ENCODE data around the gene CERS6.
"Not testable (repeated sequence)": the region's sequence is repeated elsewhere in the genome, so short reads cannot be mapped to it uniquely, and the experiment has no call there.

The CERS6 gene

DNA sequence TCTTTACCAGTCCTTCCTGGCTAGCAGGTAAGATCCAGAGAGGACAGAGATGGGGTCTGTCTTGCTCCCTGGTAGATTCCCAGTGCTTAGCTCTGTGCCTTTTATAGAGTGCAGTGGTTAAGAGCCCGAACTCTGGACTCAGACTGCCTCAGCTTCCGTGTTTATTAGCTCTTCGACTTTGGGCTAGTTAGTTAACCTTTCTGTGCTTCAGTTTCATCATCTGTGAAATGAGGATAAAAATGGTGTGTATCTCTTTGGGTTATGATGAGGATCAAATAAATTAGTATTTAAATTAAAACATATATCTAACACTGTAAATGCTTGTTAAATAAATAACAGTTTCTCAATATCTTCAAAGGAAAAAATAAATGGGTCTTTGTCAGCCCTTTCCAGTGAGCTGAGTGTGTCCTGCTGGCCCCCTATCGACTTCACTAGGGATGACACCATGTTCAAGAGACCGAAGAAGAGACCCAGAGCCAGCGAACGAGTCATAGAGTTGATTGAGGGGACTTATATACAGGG, 38.2 kb downstream of the CERS6 start:
- peak in 1 of 3 donors; percentile 21 for DNase-seq
- Histone ChIP-seq H3K4me3 (ENCODE audit: control insufficient read depth in 1 of 7, extremely low read depth in 1 of 7, insufficient read depth in 4 of 7, low read depth in 2 of 7, low read length in 6 of 7) (no peak overlapping the region), H3K36me3 (ENCODE audit: control insufficient read depth in 4 of 4, insufficient read depth in 4 of 4, low read length in 3 of 4) (peaks cover 2 to 25% (median 5%) of the 10 kb centered on the region in 4 experiments), H3K4me1 (ENCODE audit: control extremely low read depth in 1 of 4, control insufficient read depth in 4 of 4, insufficient read depth in 4 of 4, low read length in 3 of 4) (peaks cover 11 to 23% (median 15%) of the 10 kb centered on the region in 4 experiments), H3K27me3 (replicated peaks in 2 of 5; ENCODE audit: control insufficient read depth in 4 of 5, insufficient read depth in 5 of 5, low read length in 4 of 5) (no peaks in the 10 kb centered on the region), H3K9me3 (ENCODE audit: control extremely low read depth in 1 of 5, control insufficient read depth in 4 of 5, insufficient read depth in 2 of 5, low read depth in 1 of 5, low read length in 4 of 5) (peaks cover 0 to 7% (median 0%) of the 10 kb centered on the region in 5 experiments), H3K27ac (ENCODE audit: insufficient read depth in 1 of 2, low read depth in 1 of 2, low read length in 2 of 2, poor library complexity in 1 of 2, severe bottlenecking in 2 of 2) (no peak overlapping the region)
- ChIA-PET CTCF (interaction anchor here (0.6 to 1.0 kb wide), 2 partner anchors 146 to 212 kb away, joined by 3 read pairs; no protein-coding TSS in a partner anchor), POLR2A (no interaction called here)
- 93% methylated on average over 5 of the region's 7 CpGs for WGBS (ENCODE audit: insufficient coverage)

DNA sequence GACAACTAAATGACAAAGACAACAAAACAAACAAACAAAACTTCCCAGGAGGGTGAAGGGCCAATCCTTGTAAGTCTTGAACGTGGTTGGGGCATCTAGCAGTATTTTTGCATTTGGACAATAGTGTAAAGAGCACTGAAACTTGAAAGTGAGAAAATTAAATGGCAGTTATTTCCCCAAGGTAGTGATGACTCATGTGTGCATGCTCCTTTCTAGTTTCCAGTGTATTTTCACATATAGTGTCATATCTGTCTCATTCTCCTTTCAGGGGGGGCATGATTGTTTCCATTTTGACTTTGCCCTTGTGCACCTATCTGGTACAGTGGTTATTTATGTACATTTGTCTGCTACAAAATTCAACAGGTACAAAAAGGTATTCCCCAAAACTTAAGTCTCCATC, 39.5 kb downstream of the CERS6 start:
- Histone ChIP-seq H3K4me1 (ENCODE audit: control extremely low read depth in 1 of 4, control insufficient read depth in 4 of 4, insufficient read depth in 4 of 4, low read length in 3 of 4) (peaks cover 3 to 11% (median 6%) of the 10 kb centered on the region in 4 experiments), H3K9me3 (ENCODE audit: control extremely low read depth in 1 of 5, control insufficient read depth in 4 of 5, insufficient read depth in 2 of 5, low read depth in 1 of 5, low read length in 4 of 5) (peaks cover 0 to 15% (median 2%) of the 10 kb centered on the region in 5 experiments), H3K4me3 (ENCODE audit: control insufficient read depth in 1 of 7, extremely low read depth in 1 of 7, insufficient read depth in 4 of 7, low read depth in 2 of 7, low read length in 6 of 7) (no peak overlapping the region), H3K36me3 (ENCODE audit: control insufficient read depth in 4 of 4, insufficient read depth in 4 of 4, low read length in 3 of 4) (peaks cover 2 to 25% (median 5%) of the 10 kb centered on the region in 4 experiments), H3K27me3 (replicated peaks in 2 of 5; ENCODE audit: control insufficient read depth in 4 of 5, insufficient read depth in 5 of 5, low read length in 4 of 5) (no peaks in the 10 kb centered on the region), H3K27ac (ENCODE audit: insufficient read depth in 1 of 2, low read depth in 1 of 2, low read length in 2 of 2, poor library complexity in 1 of 2, severe bottlenecking in 2 of 2) (no peak overlapping the region)
- no CpG with 5 or more reads among the region's 1 CpG for WGBS (ENCODE audit: insufficient coverage)
- POLR2A ChIA-PET = interaction anchor here (0.6 kb wide), 1 partner anchor 29 kb away, joined by 3 read pairs; no protein-coding TSS in a partner anchor
- DNase-seq = no peak
- CTCF ChIA-PET = interaction anchor here (1.3 kb wide), 1 partner anchor 14 kb away, joined by 3 read pairs; no protein-coding TSS in a partner anchor

DNA sequence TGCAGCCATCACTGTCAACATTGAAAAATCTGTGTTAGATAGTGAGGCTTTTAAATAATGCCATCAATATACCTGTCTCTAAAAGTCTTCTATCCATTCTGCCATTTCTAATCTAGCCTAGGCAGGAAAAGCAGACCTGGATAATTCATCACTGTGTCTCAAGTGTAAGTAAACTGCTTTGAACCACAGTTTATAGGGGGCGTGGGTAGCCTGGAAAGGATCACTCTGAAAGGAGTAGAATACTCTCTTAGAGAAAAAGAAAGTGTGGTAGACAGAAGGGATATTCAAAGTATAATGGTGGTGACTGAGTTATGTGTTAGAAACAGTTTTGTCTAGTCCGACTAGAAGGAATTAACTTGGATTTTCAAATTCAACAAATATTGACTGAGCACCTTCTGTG, 40.8 kb downstream of the CERS6 start:
- H3K4me3 ChIP-seq (ENCODE audit: control insufficient read depth in 1 of 7, extremely low read depth in 1 of 7, insufficient read depth in 4 of 7, low read depth in 2 of 7, low read length in 6 of 7) = no peak overlapping the region
- H3K36me3 ChIP-seq (ENCODE audit: control insufficient read depth in 4 of 4, insufficient read depth in 4 of 4, low read length in 3 of 4) = peaks cover 2 to 27% (median 7%) of the 10 kb centered on the region in 4 experiments
- CTCF ChIA-PET = interaction anchor here (1.3 kb wide), 1 partner anchor 15 kb away, joined by 3 read pairs; no protein-coding TSS in a partner anchor
- POLR2A ChIA-PET = interaction anchor here (1.0 kb wide), 1 partner anchor 27 kb away, joined by 3 read pairs; no protein-coding TSS in a partner anchor
- H3K27me3 ChIP-seq (replicated peaks in 2 of 5; ENCODE audit: control insufficient read depth in 4 of 5, insufficient read depth in 5 of 5, low read length in 4 of 5) = no peaks in the 10 kb centered on the region
- H3K27ac ChIP-seq (ENCODE audit: insufficient read depth in 1 of 2, low read depth in 1 of 2, low read length in 2 of 2, poor library complexity in 1 of 2, severe bottlenecking in 2 of 2) = no peak overlapping the region
- peaks cover 0 to 24% (median 2%) of the 10 kb centered on the region in 5 experiments for H3K9me3 ChIP-seq (ENCODE audit: control extremely low read depth in 1 of 5, control insufficient read depth in 4 of 5, insufficient read depth in 2 of 5, low read depth in 1 of 5, low read length in 4 of 5)
- no peaks in the 10 kb centered on the region for H3K4me1 ChIP-seq (ENCODE audit: control extremely low read depth in 1 of 4, control insufficient read depth in 4 of 4, insufficient read depth in 4 of 4, low read length in 3 of 4)
- WGBS (ENCODE audit: insufficient coverage) = 88% methylated on average over 1 of the region's 2 CpGs
- no peak for DNase-seq

DNA sequence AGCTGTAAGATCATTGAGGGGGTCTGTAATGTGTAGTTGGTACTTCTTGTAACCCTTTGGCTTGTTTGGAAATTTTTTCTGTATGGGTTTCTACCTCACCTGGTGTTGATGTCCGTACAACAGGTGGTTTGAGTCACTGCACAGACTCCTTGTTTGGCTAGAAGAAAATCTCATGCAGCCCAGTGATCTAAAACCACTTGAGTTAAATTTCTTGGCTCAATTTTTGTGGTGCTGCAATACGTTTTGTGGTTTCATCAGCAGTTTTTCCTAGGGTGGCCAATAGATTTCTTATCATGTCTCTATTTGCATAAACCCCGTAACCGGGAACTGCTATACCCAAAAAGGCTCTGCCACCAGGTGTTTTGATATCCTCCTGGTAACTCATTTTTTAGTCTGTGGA, 43.4 kb downstream of the CERS6 start:
- no peaks in the 10 kb centered on the region for H3K27me3 ChIP-seq (replicated peaks in 2 of 5; ENCODE audit: control insufficient read depth in 4 of 5, insufficient read depth in 5 of 5, low read length in 4 of 5)
- peaks cover 2 to 24% (median 6%) of the 10 kb centered on the region in 4 experiments for H3K36me3 ChIP-seq (ENCODE audit: control insufficient read depth in 4 of 4, insufficient read depth in 4 of 4, low read length in 3 of 4)
- H3K27ac ChIP-seq (ENCODE audit: insufficient read depth in 1 of 2, low read depth in 1 of 2, low read length in 2 of 2, poor library complexity in 1 of 2, severe bottlenecking in 2 of 2) = no peak overlapping the region
- peak in 1 of 3 donors; percentile 35 for DNase-seq
- 69% methylated on average over 4 of the region's 4 CpGs for WGBS (ENCODE audit: insufficient coverage)
- POLR2A ChIA-PET = no interaction called here
- CTCF ChIA-PET = no interaction called here
- H3K4me1 ChIP-seq (ENCODE audit: control extremely low read depth in 1 of 4, control insufficient read depth in 4 of 4, insufficient read depth in 4 of 4, low read length in 3 of 4) = no peaks in the 10 kb centered on the region
- peaks cover 0 to 30% (median 4%) of the 10 kb centered on the region in 5 experiments for H3K9me3 ChIP-seq (ENCODE audit: control extremely low read depth in 1 of 5, control insufficient read depth in 4 of 5, insufficient read depth in 2 of 5, low read depth in 1 of 5, low read length in 4 of 5)
- H3K4me3 ChIP-seq (ENCODE audit: control insufficient read depth in 1 of 7, extremely low read depth in 1 of 7, insufficient read depth in 4 of 7, low read depth in 2 of 7, low read length in 6 of 7) = no peak overlapping the region

DNA sequence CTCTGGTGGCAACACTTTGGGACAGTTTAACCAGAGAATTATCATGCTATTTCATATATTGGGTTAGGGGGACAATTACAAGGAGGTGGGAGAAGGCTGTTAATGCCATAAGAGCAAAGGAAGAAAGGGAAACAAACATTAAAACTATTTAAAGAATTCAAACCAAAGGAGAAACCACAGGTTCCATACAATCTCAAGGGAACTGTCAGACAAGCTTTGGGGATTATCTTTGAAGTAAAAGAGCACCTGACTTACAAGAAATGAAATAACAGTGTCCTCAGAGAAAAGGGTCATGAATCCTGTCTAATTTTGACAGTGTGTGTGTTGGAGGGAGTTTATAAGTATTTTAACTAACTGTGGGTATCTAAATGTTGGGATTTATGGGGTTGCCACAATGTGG, 44.4 kb downstream of the CERS6 start:
- no peak overlapping the region for H3K4me3 ChIP-seq (ENCODE audit: control insufficient read depth in 1 of 7, extremely low read depth in 1 of 7, insufficient read depth in 4 of 7, low read depth in 2 of 7, low read length in 6 of 7)
- H3K27me3 ChIP-seq (replicated peaks in 2 of 5; ENCODE audit: control insufficient read depth in 4 of 5, insufficient read depth in 5 of 5, low read length in 4 of 5) = no peaks in the 10 kb centered on the region
- ChIA-PET CTCF (no interaction called here), POLR2A (no interaction called here)
- H3K4me1 ChIP-seq (ENCODE audit: control extremely low read depth in 1 of 4, control insufficient read depth in 4 of 4, insufficient read depth in 4 of 4, low read length in 3 of 4) = no peaks in the 10 kb centered on the region
- peaks cover 0 to 14% (median 5%) of the 10 kb centered on the region in 4 experiments for H3K36me3 ChIP-seq (ENCODE audit: control insufficient read depth in 4 of 4, insufficient read depth in 4 of 4, low read length in 3 of 4)
- no peak for DNase-seq
- no peak overlapping the region for H3K27ac ChIP-seq (ENCODE audit: insufficient read depth in 1 of 2, low read depth in 1 of 2, low read length in 2 of 2, poor library complexity in 1 of 2, severe bottlenecking in 2 of 2)
- H3K9me3 ChIP-seq (ENCODE audit: control extremely low read depth in 1 of 5, control insufficient read depth in 4 of 5, insufficient read depth in 2 of 5, low read depth in 1 of 5, low read length in 4 of 5) = peaks cover 0 to 30% (median 4%) of the 10 kb centered on the region in 5 experiments

DNA sequence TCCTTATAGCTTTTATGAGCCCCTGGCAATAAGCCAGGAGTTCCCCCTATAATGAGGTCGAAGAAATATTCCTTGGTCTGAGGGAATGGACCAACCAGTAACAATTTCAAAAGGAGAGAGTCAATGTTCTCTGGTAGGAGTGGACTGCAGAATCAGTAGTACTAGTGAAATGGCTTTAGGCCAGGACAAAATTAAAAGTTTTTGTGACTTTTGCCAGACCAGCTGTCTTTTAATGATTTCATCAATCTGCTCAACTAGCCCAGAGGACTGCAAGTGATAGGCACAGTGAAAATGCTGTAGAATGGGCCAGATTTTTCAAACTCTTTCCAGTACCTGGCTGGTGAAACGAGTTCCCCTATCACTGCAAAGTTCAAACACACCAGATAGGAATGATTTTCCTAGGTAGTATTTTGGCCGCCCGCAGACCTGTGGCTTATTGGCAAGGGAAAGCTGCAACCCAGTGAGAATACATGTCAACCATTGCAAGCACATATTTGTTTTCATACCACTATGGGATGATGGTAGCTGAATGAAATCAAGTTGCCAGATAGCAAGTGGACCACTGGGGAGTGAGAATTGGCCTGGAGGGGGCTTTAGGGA, 45.5 kb downstream of the CERS6 start:
- H3K4me1 ChIP-seq (ENCODE audit: control extremely low read depth in 1 of 4, control insufficient read depth in 4 of 4, insufficient read depth in 4 of 4, low read length in 3 of 4) = no peaks in the 10 kb centered on the region
- H3K9me3 ChIP-seq (ENCODE audit: control extremely low read depth in 1 of 5, control insufficient read depth in 4 of 5, insufficient read depth in 2 of 5, low read depth in 1 of 5, low read length in 4 of 5) = peaks cover 0 to 28% (median 4%) of the 10 kb centered on the region in 5 experiments
- H3K27ac ChIP-seq (ENCODE audit: insufficient read depth in 1 of 2, low read depth in 1 of 2, low read length in 2 of 2, poor library complexity in 1 of 2, severe bottlenecking in 2 of 2) = no peak overlapping the region
- WGBS (ENCODE audit: insufficient coverage) = 100% methylated on average over 2 of the region's 4 CpGs
- H3K4me3 ChIP-seq (ENCODE audit: control insufficient read depth in 1 of 7, extremely low read depth in 1 of 7, insufficient read depth in 4 of 7, low read depth in 2 of 7, low read length in 6 of 7) = no peak overlapping the region
- POLR2A ChIA-PET = no interaction called here
- CTCF ChIA-PET = no interaction called here
- no peak for DNase-seq
- H3K36me3 ChIP-seq (ENCODE audit: control insufficient read depth in 4 of 4, insufficient read depth in 4 of 4, low read length in 3 of 4) = peaks cover 0 to 13% (median 3%) of the 10 kb centered on the region in 4 experiments
- no peaks in the 10 kb centered on the region for H3K27me3 ChIP-seq (replicated peaks in 2 of 5; ENCODE audit: control insufficient read depth in 4 of 5, insufficient read depth in 5 of 5, low read length in 4 of 5)

DNA sequence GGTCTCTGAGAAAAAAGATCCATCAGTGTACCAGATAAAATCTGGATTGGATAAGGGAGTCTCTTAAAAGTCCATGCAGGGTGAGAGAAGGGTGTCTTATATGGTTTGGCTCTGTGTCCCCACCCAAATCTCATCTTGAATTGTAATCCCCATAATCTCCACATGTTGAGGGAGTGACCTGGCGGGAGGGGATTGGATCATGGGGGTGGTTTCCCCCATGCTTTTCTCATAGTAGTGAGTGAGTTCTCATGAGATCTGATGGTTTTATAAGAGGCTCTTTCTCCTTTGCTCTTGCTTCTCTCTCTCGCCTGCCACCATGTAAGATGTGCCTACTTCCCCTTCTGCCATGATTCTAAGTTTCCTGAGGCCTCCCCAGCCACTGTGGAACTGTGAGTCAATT, 46.8 kb downstream of the CERS6 start:
- CTCF ChIA-PET = interaction anchor here (1.2 kb wide), 1 partner anchor 22 kb away, joined by 3 read pairs; no protein-coding TSS in a partner anchor
- WGBS (ENCODE audit: insufficient coverage) = no CpG with 5 or more reads among the region's 2 CpGs

More for the DNA sequence above, 46.8 kb downstream of the CERS6 start:
- H3K27ac ChIP-seq (ENCODE audit: insufficient read depth in 1 of 2, low read depth in 1 of 2, low read length in 2 of 2, poor library complexity in 1 of 2, severe bottlenecking in 2 of 2); H3K27me3 ChIP-seq (replicated peaks in 2 of 5; ENCODE audit: control insufficient read depth in 4 of 5, insufficient read depth in 5 of 5, low read length in 4 of 5); POLR2A ChIA-PET; H3K4me3 ChIP-seq (ENCODE audit: control insufficient read depth in 1 of 7, extremely low read depth in 1 of 7, insufficient read depth in 4 of 7, low read depth in 2 of 7, low read length in 6 of 7); H3K4me1 ChIP-seq (ENCODE audit: control extremely low read depth in 1 of 4, control insufficient read depth in 4 of 4, insufficient read depth in 4 of 4, low read length in 3 of 4): not testable (repeated sequence)
- H3K9me3 ChIP-seq (ENCODE audit: control extremely low read depth in 1 of 5, control insufficient read depth in 4 of 5, insufficient read depth in 2 of 5, low read depth in 1 of 5, low read length in 4 of 5) = peaks cover 0 to 28% (median 4%) of the 10 kb centered on the region in 5 experiments
- H3K36me3 ChIP-seq (ENCODE audit: control insufficient read depth in 4 of 4, insufficient read depth in 4 of 4, low read length in 3 of 4) = peaks cover 0 to 10% (median 3%) of the 10 kb centered on the region in 4 experiments
- peak in 1 of 3 donors; percentile 15 for DNase-seq

Data from common myeloid progenitor, CD34-positive (primary cell).